ENCODE results near the gene STYXL1.
"Not testable (repeated sequence)": the region's sequence is repeated elsewhere in the genome, so short reads cannot be mapped to it uniquely, and the experiment has no call there.

The STYXL1 gene

DNA sequence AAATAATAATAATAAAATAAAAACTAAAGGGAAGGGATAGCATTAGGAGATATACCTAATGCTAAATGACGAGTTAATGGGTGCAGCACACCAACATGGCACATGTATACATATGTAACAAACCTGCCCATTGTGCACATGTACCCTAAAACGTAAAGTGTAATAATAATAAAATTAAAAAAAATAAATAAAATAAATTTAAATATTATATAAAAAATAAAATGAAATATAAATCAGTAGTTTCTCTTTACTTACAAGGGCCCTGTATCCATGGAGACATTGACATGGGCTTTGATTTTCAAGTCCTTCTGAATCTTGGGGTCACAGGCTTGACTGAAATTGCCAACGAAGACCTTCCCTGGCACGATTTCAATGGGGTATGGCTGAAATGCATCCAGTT lies 42.8 kb downstream of the STYXL1 start:
- H3K27ac Mint-ChIP-seq; ATAC-seq (replicated peaks): not testable (repeated sequence)

DNA sequence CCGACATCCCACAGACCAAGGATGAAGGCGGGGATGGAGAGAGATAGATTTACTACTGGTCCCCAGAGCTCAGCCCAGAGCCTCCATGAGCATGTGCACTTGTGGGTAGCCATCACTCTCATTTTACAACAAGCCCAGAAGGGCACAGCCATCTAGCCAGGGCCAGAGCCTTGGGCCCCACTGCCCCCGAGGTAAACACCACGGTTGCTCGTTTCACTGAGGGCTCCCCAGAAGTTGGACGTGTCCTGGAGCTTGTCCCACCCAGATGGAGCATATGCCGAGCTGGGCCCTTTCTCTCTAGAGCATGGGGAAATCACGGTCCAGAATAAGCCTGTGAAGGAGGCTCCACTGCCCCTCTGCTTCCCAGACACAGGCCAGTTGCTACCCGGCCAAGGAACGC lies 44.4 kb downstream of the STYXL1 start:
- H3K4me1 Mint-ChIP-seq (ENCODE audit: low read depth in 2 of 2): peaks cover 3% of the 10 kb centered on the region in 2 donors
- no peak overlapping the region for H3K4me3 Mint-ChIP-seq
- no peaks in the 10 kb centered on the region for H3K27me3 Mint-ChIP-seq
- no peaks in the 10 kb centered on the region for H3K9me3 Mint-ChIP-seq
- ATAC-seq (replicated peaks) (no peak), DNase-seq (no peak)
- no peak overlapping the region for H3K27ac Mint-ChIP-seq
- peaks cover 16% of the 10 kb centered on the region for H3K36me3 Mint-ChIP-seq (ENCODE audit: insufficient read depth)

More for the DNA sequence above, 42.8 kb downstream of the STYXL1 start:
- Mint-ChIP-seq H3K4me1 (ENCODE audit: low read depth in 2 of 2) (peaks cover 19 to 20% of the 10 kb centered on the region in 2 donors), H3K36me3 (ENCODE audit: insufficient read depth) (peaks cover 26% of the 10 kb centered on the region)
- not testable (repeated sequence) for H3K4me3 Mint-ChIP-seq, DNase-seq, H3K27me3 Mint-ChIP-seq, H3K9me3 Mint-ChIP-seq

DNA sequence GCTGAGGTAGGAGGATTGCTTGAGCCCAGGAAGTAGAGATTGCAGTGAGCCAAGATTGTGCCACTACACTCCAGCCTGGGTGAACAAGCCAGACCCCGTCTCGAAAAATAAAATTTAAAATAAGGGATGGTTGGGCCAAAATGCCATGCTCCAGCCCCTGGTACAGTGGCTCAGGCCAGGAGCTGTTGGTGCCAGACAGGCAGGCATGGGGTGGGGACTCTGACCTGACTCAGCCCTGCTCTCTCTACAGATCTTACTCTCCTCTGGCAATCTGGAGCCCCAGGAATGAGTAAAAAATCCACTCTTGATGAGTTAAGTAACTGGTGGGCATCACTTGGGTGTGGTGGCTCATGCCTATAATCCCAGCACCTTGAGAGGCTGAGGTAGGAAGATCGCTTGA lies 45.0 kb downstream of the STYXL1 start:
- Mint-ChIP-seq H3K27me3 (no peaks in the 10 kb centered on the region), H3K27ac (no peak overlapping the region)
- no peak for ATAC-seq (replicated peaks)

GRCh38 chr7:76002139-76002538 lies 45.7 kb downstream of the STYXL1 start:
- Mint-ChIP-seq H3K27me3 (no peaks in the 10 kb centered on the region), H3K9me3 (no peaks in the 10 kb centered on the region), H3K4me1 (ENCODE audit: low read depth in 2 of 2) (peaks cover 3 to 6% of the 10 kb centered on the region in 2 donors), H3K27ac (no peak overlapping the region), H3K4me3 (no peak overlapping the region), H3K36me3 (ENCODE audit: insufficient read depth) (peaks cover 16% of the 10 kb centered on the region)
- ATAC-seq (replicated peaks) (no peak), DNase-seq (no peak)

More for the DNA sequence above, 45.0 kb downstream of the STYXL1 start:
- DNase-seq: no peak
- Mint-ChIP-seq H3K4me1 (ENCODE audit: low read depth in 2 of 2) (no peaks in the 10 kb centered on the region), H3K9me3 (no peaks in the 10 kb centered on the region), H3K36me3 (ENCODE audit: insufficient read depth) (peaks cover 16% of the 10 kb centered on the region), H3K4me3 (no peak overlapping the region)

- no peak for ATAC-seq (replicated peaks)
- Mint-ChIP-seq H3K36me3 (ENCODE audit: insufficient read depth) (peaks cover 16% of the 10 kb centered on the region), H3K4me3 (no peak overlapping the region), H3K9me3 (no peaks in the 10 kb centered on the region), H3K4me1 (ENCODE audit: low read depth in 2 of 2) (peaks cover 9 to 14% of the 10 kb centered on the region in 2 donors), H3K27ac (no peak overlapping the region), H3K27me3 (no peaks in the 10 kb centered on the region)
- DNase-seq: no peak
Observed at GRCh38 chr7:76000566-76000965, 47.2 kb downstream of the STYXL1 start.

DNA sequence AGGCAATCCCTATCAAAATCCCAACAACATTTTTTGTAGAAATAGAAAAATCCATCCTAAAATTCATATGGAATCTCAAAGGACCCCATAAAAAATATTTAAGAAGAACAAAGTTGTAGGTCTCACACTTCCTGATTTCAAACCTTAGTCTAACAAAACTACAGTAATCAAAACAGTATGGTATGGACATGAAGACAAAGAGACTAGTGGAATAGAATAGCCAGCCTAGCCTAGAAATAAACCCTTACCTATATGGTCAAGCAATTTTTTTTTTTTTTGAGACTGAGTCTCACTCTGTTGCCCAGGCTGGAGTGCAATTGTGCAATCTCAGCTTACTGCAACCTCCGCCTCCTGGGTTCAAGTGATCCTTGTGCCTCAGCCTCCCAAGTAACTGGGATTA lies 49.8 kb downstream of the STYXL1 start:
- H3K4me1 Mint-ChIP-seq (ENCODE audit: low read depth in 2 of 2): peaks cover 15 to 23% of the 10 kb centered on the region in 2 donors
- ATAC-seq (replicated peaks): no peak
- H3K36me3 Mint-ChIP-seq (ENCODE audit: insufficient read depth): peaks cover 8% of the 10 kb centered on the region
- DNase-seq: no peak
- H3K4me3 Mint-ChIP-seq: no peak overlapping the region
- H3K27me3 Mint-ChIP-seq: no peaks in the 10 kb centered on the region
- no peak overlapping the region for H3K27ac Mint-ChIP-seq
- H3K9me3 Mint-ChIP-seq: no peaks in the 10 kb centered on the region

- Mint-ChIP-seq H3K9me3 (no peaks in the 10 kb centered on the region), H3K4me1 (ENCODE audit: low read depth in 2 of 2) (peaks cover 16 to 26% of the 10 kb centered on the region in 2 donors), H3K4me3 (no peak overlapping the region), H3K27me3 (no peaks in the 10 kb centered on the region), H3K27ac (no peak overlapping the region), H3K36me3 (ENCODE audit: insufficient read depth) (peaks cover 2% of the 10 kb centered on the region)
- DNase-seq: no peak
- no peak for ATAC-seq (replicated peaks)
Observed at GRCh38 chr7:75996476-75996875, 51.3 kb downstream of the STYXL1 start.

GRCh38 chr7:75995996-75996395 lies 51.8 kb downstream of the STYXL1 start:
- DNase-seq: no peak
- Mint-ChIP-seq H3K27ac (no peak overlapping the region), H3K4me1 (ENCODE audit: low read depth in 2 of 2) (peaks cover 18 to 28% of the 10 kb centered on the region in 2 donors), H3K36me3 (ENCODE audit: insufficient read depth) (no peaks in the 10 kb centered on the region), H3K27me3 (no peaks in the 10 kb centered on the region), H3K4me3 (peak overlapping the region; percentile 24 to 78), H3K9me3 (no peaks in the 10 kb centered on the region)
- no peak for ATAC-seq (replicated peaks)

- peak overlapping the region; percentile 68 to 82 for H3K27ac Mint-ChIP-seq
- H3K4me3 Mint-ChIP-seq: peak overlapping the region; percentile 70 to 78
- H3K4me1 Mint-ChIP-seq (ENCODE audit: low read depth in 2 of 2): peaks cover 25 to 36% of the 10 kb centered on the region in 2 donors
- peaks cover 5% of the 10 kb centered on the region for H3K36me3 Mint-ChIP-seq (ENCODE audit: insufficient read depth)
- DNase-seq (no peak), ATAC-seq (replicated peaks) (no peak)
- H3K27me3 Mint-ChIP-seq: no peaks in the 10 kb centered on the region
- H3K9me3 Mint-ChIP-seq: no peaks in the 10 kb centered on the region
Observed at GRCh38 chr7:75995052-75995471, 52.7 kb downstream of the STYXL1 start.

GRCh38 chr7:75994388-75995051 lies 53.3 kb downstream of the STYXL1 start, which contains the start of gene TMEM120A:
TMEM120A (minus strand) TSS chr7:75994595; CDS start chr7:75994570, 25 bp downstream.
- DNase-seq: peak; percentile 89 to 92 (median 91)
- H3K9me3 Mint-ChIP-seq: no peaks in the 10 kb centered on the region
- peak within 1 kb of the TSS; percentile 68 to 82 for H3K27ac Mint-ChIP-seq
- H3K4me1 Mint-ChIP-seq (ENCODE audit: low read depth in 2 of 2): peaks cover 31 to 41% of the 10 kb centered on the region in 2 donors
- peaks cover 5% of the 10 kb centered on the region for H3K36me3 Mint-ChIP-seq (ENCODE audit: insufficient read depth)
- peak; percentile 99 for ATAC-seq (replicated peaks)
- peak within 1 kb of the TSS; percentile 70 to 78 for H3K4me3 Mint-ChIP-seq
- H3K27me3 Mint-ChIP-seq: no peaks in the 10 kb centered on the region

DNA sequence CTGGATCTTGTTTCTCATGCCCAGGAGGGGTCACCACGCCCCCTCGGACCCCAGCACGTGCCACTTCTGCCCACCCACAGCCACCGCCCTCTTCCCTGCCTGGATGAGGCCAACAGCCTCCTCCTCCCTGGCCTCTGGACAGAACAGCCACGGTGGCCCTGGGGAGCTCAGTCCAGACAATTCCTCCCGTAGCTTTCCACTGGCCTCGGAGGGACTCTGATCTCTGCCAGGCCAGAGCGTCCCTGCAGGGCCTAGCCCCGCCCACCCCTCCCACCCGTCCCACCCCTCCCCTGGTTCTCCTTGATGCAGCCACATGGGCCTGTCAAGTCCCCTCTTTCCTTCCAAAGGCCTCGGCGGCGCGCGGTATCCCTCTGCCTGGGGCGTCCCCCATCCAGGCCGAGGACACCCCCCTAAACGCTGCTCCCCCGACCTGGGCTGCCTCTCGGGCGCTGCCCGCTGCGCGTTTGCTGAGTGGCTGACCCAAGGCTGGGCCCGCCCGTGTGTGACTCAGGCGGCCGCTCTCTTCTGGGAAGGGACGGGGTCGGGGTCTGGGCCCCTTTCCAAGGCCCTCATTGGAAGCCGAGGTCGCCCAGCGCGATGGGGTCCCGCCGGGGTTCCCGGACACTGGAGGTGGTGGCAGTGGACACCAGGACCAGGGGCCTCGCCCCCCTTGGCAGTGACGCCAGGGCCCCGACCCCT lies 54.0 kb downstream of the STYXL1 start:
- peak in 1 of 3 experiments; percentile 24 for DNase-seq
- peak overlapping the region; percentile 70 to 78 for H3K4me3 Mint-ChIP-seq
- peaks cover 5% of the 10 kb centered on the region for H3K36me3 Mint-ChIP-seq (ENCODE audit: insufficient read depth)
- H3K9me3 Mint-ChIP-seq: no peaks in the 10 kb centered on the region
- H3K4me1 Mint-ChIP-seq (ENCODE audit: low read depth in 2 of 2): peaks cover 32 to 41% of the 10 kb centered on the region in 2 donors
- peak; percentile 17 for ATAC-seq (replicated peaks)
- no peaks in the 10 kb centered on the region for H3K27me3 Mint-ChIP-seq
- peak overlapping the region; percentile 68 to 82 for H3K27ac Mint-ChIP-seq

DNA sequence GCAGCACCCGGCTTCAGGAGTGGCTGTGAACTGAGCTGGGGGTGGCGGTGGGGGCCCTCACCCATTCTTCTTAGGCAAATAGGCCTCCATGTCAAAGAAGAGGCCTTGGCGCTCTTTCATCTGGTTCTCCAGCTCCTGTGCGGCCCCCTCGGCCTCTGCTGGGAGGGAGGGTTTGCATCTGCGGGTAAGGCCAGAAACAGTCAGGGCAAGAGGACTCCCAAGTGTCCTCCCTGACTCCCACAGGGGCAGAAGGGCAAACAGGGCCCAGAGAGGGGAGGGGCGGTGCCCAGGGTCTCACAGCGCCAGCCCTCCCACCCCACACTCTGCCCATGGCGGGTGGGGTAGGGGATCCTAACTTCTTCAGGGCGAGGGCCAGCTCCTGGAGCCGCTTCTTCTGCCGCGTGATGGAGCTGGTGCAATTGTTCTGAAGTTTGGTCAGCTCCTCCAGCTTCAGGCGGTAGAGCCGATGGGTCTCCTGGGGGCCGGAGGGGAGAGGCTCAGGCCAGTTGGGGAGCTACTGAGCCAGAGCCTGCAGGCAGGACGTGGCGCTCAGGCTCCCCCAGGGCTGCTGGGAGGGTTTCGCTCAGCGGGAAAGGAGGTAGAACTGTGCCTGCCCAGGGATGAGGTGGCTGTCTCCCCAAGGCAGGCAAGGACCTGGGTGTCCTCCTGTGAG lies 55.6 kb downstream of the STYXL1 start:
- no peaks in the 10 kb centered on the region for H3K27me3 Mint-ChIP-seq
- peaks cover 31 to 39% of the 10 kb centered on the region in 2 donors for H3K4me1 Mint-ChIP-seq (ENCODE audit: low read depth in 2 of 2)
- no peak overlapping the region for H3K27ac Mint-ChIP-seq
- peaks cover 5% of the 10 kb centered on the region for H3K36me3 Mint-ChIP-seq (ENCODE audit: insufficient read depth)
- ATAC-seq (replicated peaks): no peak
- no peak for DNase-seq
- no peaks in the 10 kb centered on the region for H3K9me3 Mint-ChIP-seq
- no peak overlapping the region for H3K4me3 Mint-ChIP-seq

- Mint-ChIP-seq H3K4me1 (ENCODE audit: low read depth in 2 of 2) (peaks cover 27 to 33% of the 10 kb centered on the region in 2 donors), H3K27me3 (no peaks in the 10 kb centered on the region), H3K36me3 (ENCODE audit: insufficient read depth) (peaks cover 5% of the 10 kb centered on the region), H3K9me3 (no peaks in the 10 kb centered on the region), H3K4me3 (no peak overlapping the region), H3K27ac (no peak overlapping the region)
- DNase-seq (no peak), ATAC-seq (replicated peaks) (no peak)
Observed at GRCh38 chr7:75991531-75992082, 56.2 kb downstream of the STYXL1 start.

Data from effector memory CD8-positive, alpha-beta T cell (primary cell).